NCI-H446 (cell line): ENCODE measurements around the gene OR6C4.
"Not testable (repeated sequence)": the region's sequence is repeated elsewhere in the genome, so short reads cannot be mapped to it uniquely, and the experiment has no call there.

ENCODE experiments used
- DNase-seq, 2 experiments: peaks; one replicate each; lab custom pipeline; 2025; lab: John Stamatoyannopoulos, UW

Gene OR6C4

DNA sequence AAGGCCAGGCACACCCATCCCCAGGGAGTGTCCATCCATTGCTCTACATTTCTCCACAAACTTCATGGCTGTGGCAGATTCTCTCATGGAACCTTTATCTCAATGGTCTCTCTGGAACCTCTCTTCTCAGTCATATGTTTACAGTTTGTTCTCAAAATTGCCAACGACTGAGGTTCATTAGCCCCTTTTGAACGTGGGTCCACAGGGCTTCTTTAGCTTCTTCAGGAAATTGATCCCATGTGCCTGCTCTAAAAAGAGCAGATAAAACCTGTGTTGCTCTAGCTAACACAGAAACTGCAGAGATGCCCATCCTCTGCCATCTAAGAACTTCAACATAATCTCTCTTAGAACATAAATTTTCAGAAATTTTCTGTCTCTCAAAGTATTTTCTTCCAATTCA, at the start of gene OR6C4:
OR6C4 (plus strand) TSS at position 301 of the 400 bp plus-strand sequence. CDS start 1,625 bp downstream, outside the sequence.
- DNase-seq = no peak

DNA sequence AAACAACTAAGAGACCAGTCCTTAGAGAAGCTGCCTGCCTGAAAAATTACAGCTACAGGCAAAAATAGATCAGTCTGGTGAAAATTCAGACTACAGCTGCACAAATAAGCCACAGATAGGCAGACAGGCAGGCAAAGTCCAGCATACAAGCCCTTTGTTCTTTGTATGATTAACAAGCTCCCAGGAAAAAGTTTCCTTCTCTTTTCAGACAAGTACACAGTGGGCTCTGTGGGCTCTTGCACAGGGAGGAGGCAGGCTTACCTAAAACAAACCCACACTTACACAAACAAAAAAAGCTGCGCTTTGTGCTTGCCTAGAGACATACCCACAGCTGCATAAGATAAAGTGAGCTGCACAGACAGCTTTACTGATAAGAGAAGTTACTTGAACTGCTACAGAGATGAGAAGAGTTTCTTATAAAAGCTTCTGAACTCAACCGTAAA, 49.6 kb upstream of the OR6C4 start:
- DNase-seq = no peak

DNA sequence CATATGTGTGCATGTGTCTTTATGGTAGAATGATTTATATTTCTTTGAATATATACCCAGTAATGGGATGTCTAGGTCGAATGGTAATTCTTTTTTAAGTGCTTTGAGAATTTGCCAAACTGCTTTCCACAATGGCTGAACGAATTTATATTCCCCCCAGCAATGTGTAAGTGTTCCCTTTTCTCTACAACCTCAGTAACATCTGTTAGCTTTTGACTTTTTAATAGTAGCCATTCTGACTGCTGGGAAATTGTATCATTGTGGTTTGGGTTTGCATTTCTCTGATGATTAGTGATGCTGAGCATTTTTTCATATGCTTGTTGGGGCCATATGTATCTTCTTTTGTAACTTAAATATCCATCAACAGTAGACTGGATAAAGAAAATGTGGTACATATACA, 47.8 kb upstream of the OR6C4 start:
- DNase-seq = no peak

GRCh38 chr12:55515696-55516095, 33.7 kb upstream of the OR6C4 start:
- no peak for DNase-seq

GRCh38 chr12:55516391-55516790, 33.0 kb upstream of the OR6C4 start:
- DNase-seq = no peak

GRCh38 chr12:55548235-55548634, 1.2 kb upstream of the OR6C4 start:
- not testable (repeated sequence) for DNase-seq

DNA sequence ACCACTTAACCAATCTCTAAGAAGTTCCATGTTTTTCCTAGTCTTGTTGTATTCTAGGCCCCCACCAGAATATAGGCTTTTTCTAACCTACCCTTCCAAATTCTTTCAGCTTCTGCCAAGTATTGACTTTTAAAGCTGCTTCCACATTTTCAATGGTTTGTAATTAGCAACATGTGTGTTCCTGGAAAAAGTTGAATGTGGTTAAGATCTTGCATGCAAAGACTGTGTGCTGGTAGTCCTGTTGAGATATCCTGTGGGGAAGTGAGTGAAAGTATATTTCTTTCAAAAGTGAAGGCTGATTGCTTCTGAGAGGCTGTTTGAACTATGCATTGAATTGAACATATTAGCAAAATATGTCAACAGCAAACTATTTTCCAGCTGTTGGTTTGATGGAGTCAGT, 646 bp upstream of the OR6C4 start:
- DNase-seq = no peak

GRCh38 chr12:55554296-55554695, 4.9 kb downstream of the OR6C4 start:
- no peak for DNase-seq

DNA sequence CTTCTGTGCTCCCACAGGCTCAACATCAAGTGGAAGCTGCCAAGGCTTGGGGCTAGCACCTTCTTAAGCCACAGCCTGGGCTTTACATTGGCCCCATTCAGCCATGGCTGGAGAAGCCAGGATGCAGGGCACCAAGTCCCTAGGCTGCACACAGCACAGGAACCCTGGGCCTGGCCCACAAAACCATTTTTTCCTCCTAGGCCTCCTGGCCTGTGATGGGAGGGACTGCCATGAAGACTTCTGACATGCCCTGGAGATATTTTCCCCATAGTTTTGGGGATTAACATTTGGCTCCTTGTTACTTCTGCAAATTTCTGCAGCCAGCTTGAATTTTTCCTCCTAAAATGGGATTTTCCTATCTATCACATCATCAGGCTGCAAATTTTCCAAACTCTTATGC, 20.7 kb downstream of the OR6C4 start:
- not testable (repeated sequence) for DNase-seq

DNA sequence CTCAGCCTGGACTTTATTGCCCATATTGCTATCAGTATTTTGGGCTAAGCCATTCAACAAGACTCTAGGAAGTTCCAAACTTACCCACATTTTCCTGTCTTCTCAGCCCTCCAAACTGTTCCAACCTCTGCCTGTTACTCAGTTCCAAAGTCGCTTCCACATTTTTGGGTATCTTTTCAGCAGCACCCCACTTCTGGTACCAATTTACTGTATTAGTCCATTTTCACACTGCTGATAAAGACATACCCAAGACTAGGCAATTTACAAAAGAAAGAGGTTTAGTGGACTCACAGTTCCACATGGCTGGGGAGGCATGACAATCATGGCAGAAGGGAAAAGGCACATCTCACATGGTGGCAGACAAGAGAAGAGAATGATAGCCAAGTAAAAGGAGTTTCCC, 21.3 kb downstream of the OR6C4 start:
- not testable (repeated sequence) for DNase-seq

DNA sequence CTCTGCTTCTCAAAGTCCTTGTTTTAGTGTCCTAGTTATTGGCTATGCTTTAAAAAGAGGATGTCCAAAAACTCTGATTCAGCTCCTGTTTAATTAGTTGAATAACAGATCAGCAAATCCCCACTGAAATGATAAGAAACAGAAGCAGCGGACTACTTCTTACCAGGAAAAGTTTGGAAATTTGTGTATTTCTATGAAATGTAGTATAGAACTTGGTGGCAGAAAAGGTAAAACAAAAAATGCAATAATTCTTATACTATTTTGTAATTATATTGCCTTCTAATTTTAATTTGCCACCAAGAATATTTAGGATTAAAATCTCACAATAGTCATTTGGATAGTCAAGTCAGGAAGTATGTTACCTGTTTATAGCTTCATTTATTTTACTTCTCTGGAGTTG, 22.8 kb downstream of the OR6C4 start, which contains the start of gene OR2AP1:
OR2AP1 (plus strand) TSS at position 301 of the 400 bp plus-strand sequence. CDS start 1,947 bp downstream, outside the sequence.
- DNase-seq = no peak

GRCh38 chr12:55582066-55582465, 32.7 kb downstream of the OR6C4 start:
- no peak for DNase-seq

DNA sequence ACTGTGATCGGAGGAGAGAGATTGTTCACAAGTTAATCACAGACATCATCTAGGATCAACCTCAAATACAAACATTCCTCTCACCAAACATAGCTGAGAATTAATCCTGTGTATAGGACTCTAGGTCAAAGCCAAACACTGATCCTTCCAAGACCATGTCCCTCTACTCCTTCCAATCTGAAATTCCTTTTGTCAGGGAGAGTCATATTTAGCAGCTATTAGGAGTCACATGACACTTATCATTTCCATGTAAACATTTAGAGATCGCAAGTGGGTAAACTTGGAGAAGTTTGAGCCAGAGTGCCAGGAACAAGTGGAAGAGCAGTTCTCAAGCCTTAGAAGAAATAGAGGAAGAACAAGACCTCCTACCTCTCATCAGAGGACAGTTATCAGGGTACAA, 36.4 kb downstream of the OR6C4 start:
- DNase-seq = no peak

GRCh38 chr12:55590152-55590551, 40.8 kb downstream of the OR6C4 start:
- not testable (repeated sequence) for DNase-seq
